A549 (cell line): ENCODE measurements around the gene TNS3.

Experiments used
- CEBPB ChIP-seq, 2 experiments: fragments of >200 bp in 1 of 2; sonication (Bioruptor Twin) in 1 of 2; formaldehyde crosslinking in 1 of 2; IDR thresholded peaks; 2 replicates each; pipeline ENCODE4 v1.6.1; 2012 to 2016
- CHD2 ChIP-seq: fragments of 150-350 bp; IDR thresholded peaks from 2 replicates; pipeline ENCODE4 v1.6.1; 2014; ENCODE audit warnings: low read length; ENCODE audit not compliant: partially characterized antibody
- CTCF ChIP-seq: fragments of >200 bp; sonication (Bioruptor Twin); formaldehyde crosslinking; IDR thresholded peaks from 3 replicates; pipeline ENCODE4 v1.5.1; 2016
- ELK1 ChIP-seq: fragments of 150-350 bp; IDR thresholded peaks from 2 replicates; pipeline ENCODE4 v1.6.1; 2014; ENCODE audit warnings: low read depth, mild to moderate bottlenecking, low read length
- EP300 ChIP-seq, 2 experiments: fragments of >200 bp; sonication (Bioruptor Twin); formaldehyde crosslinking; IDR thresholded peaks; 2 replicates in 1 of 2; 3 replicates in 1 of 2; pipeline ENCODE4 v1.6.1; 2016 to 2017
- ESRRA ChIP-seq: fragments of 150-350 bp; IDR thresholded peaks from 2 replicates; pipeline ENCODE4 v1.6.1; 2014; ENCODE audit warnings: mild to moderate bottlenecking, low read length, borderline replicate concordance
- HEYL ChIP-seq: fragments of 250-450 bp; sonication (Bioruptor Pico); IDR thresholded peaks from 2 replicates; pipeline ENCODE4 v1.8.0; 2021; ENCODE audit warnings: mild to moderate bottlenecking, moderate library complexity
- KDM5A ChIP-seq: fragments of 200-600 bp; sonication (generic); IDR thresholded peaks from 2 replicates; pipeline ENCODE4 v1.6.1; 2016; ENCODE audit warnings: antibody characterized with exemption, mild to moderate bottlenecking
- MAX ChIP-seq: IDR thresholded peaks from 2 replicates; pipeline ENCODE4 v1.6.1; 2012
- POLR2A ChIP-seq: IDR thresholded peaks from 2 replicates; pipeline ENCODE4 v1.6.1; 2012; ENCODE audit warnings: mild to moderate bottlenecking, low read length
- RCOR1 ChIP-seq: fragments of 150-350 bp; IDR thresholded peaks from 2 replicates; pipeline ENCODE4 v1.6.1; 2014; ENCODE audit warnings: antibody characterized with exemption, low read length, low read depth
- SMC3 ChIP-seq: fragments of >200 bp; sonication (Bioruptor Twin); formaldehyde crosslinking; IDR thresholded peaks from 3 replicates; pipeline ENCODE4 v1.6.1; 2018; ENCODE audit warnings: inconsistent platforms
- TFCP2L1 ChIP-seq: fragments of 250-450 bp; sonication (Bioruptor Pico); IDR thresholded peaks from 2 replicates; pipeline ENCODE4 v1.5.0; 2021; ENCODE audit warnings: mild to moderate bottlenecking
- ZSCAN20 ChIP-seq: fragments of 250-450 bp; sonication (Bioruptor Pico); IDR thresholded peaks from 2 replicates; pipeline ENCODE4 v1.8.0; 2022; ENCODE audit warnings: mild to moderate bottlenecking, moderate library complexity

GRCh38 chr7:47373871-47374451 lies 207.9 kb downstream of the TNS3 start:
- TF ChIP-seq MAX (no peak), SMC3 (no peak), CEBPB (IDR thresholded peaks at IDR 0.05) (no peak), TFCP2L1 (CRISPR knock-in tag) (no peak), ELK1 (no peak), CHD2 (no peak), POLR2A (no peak), CTCF (no peak), HEYL (CRISPR knock-in tag) (no peak), KDM5A (no peak), ZSCAN20 (no peak), ESRRA (no peak), EP300 (IDR thresholded peaks at IDR 0.05) (no peak), RCOR1 (no peak)
